B cell (primary cell): Measurements from ENCODE around the gene OSBP2. TPM values are rescaled to one million over a fixed set of nuclear protein-coding genes. Genes with fewer than 3 reads are reported as not detected.

Experiments
- ATAC-seq: fragments of 200-7000 bp; cut with Tn5 transposase; one replicate; pipeline ENCODE4 v1.10.0; 2021; ENCODE audit warnings: low read depth, mild to moderate bottlenecking, moderate number of reproducible peaks, moderate library complexity
- CTCF ChIA-PET: fragments of 350-600 bp; sonication (Branson Sonifier 250); formaldehyde crosslinking; loops from one replicate; lab custom pipeline; 2021; ENCODE audit warnings: antibody characterized with exemption, inconsistent platforms; lab: Charles Lee
- POLR2A ChIA-PET: fragments of 350-600 bp; sonication (Branson Sonifier 250); formaldehyde crosslinking; loops from one replicate; lab custom pipeline; 2021; ENCODE audit warnings: antibody characterized with exemption; lab: Charles Lee
- DNase-seq: peaks from one replicate; pipeline ENCODE4 v3.0.0; 2013
- H2AFZ ChIP-seq: 2 replicates; pipeline ENCODE4 v1.6.1; 2012; ENCODE audit warnings: mild to moderate bottlenecking, low read depth, low read length; ENCODE audit not compliant: insufficient read depth, poor library complexity, severe bottlenecking
- H3K27ac ChIP-seq, 2 donors: 1 replicate in 1 of 2; 2 replicates in 1 of 2; pipeline ENCODE4 v1.5.1; 2012 to 2013; ENCODE audit warnings: low read length in 2 of 2, mild to moderate bottlenecking in 2 of 2, moderate library complexity in 1 of 2
- H3K27me3 ChIP-seq, 4 experiments: fragments of 200-600 bp in 1 of 4; sonication (generic) in 1 of 4; replicated peaks in 1 of 4; 1 replicate in 2 of 4; 2 replicates in 2 of 4; pipeline versions ENCODE4 v1.6.1 to v1.7.0; 2013 to 2016; ENCODE audit warnings: low read length in 3 of 4, mild to moderate bottlenecking in 2 of 4, mixed read lengths in 1 of 4, moderate library complexity in 1 of 4; ENCODE audit not compliant: insufficient read depth in 4 of 4, control insufficient read depth in 3 of 4; ENCODE audit errors: control extremely low read depth in 1 of 4
- H3K36me3 ChIP-seq, 2 experiments: replicated peaks in 1 of 2; 1 replicate in 1 of 2; 2 replicates in 1 of 2; pipeline versions ENCODE4 v1.6.1 to v1.7.1; 2013; ENCODE audit warnings: low read length in 1 of 2; ENCODE audit not compliant: insufficient read depth in 2 of 2, control insufficient read depth in 1 of 2; ENCODE audit errors: control extremely low read depth in 1 of 2, extremely low read depth in 1 of 2
- H3K4me1 ChIP-seq, 2 donors: fragments of 200-600 bp in 1 of 2; sonication (generic) in 1 of 2; 1 replicate in 1 of 2; 2 replicates in 1 of 2; pipeline versions ENCODE4 v1.5.1 to v1.6.1; 2013 to 2017; ENCODE audit warnings: low read length in 2 of 2; ENCODE audit not compliant: control insufficient read depth in 2 of 2, insufficient read depth in 2 of 2
- H3K4me2 ChIP-seq: replicated peaks from 2 replicates; pipeline ENCODE3; 2012; ENCODE audit warnings: mild to moderate bottlenecking, low read depth, low read length; ENCODE audit not compliant: poor library complexity, severe bottlenecking
- H3K4me3 ChIP-seq, 5 experiments: fragments of 200-600 bp in 1 of 5; sonication (generic) in 1 of 5; 1 replicate in 3 of 5; 2 replicates in 2 of 5; pipeline versions ENCODE4 v1.5.1 to v1.7.0; 2011 to 2016; ENCODE audit warnings: low read length in 4 of 5, mild to moderate bottlenecking in 4 of 5, low read depth in 2 of 5, control low read depth in 1 of 5, moderate library complexity in 1 of 5; ENCODE audit not compliant: insufficient read depth in 1 of 5; ENCODE audit errors: control extremely low read depth in 1 of 5, extremely low read depth in 1 of 5
- H3K79me2 ChIP-seq: fragments of 200-600 bp; sonication (generic); one replicate; pipeline ENCODE4 v1.6.0; 2016; ENCODE audit warnings: low read length; ENCODE audit not compliant: control insufficient read depth, insufficient read depth
- H3K9ac ChIP-seq: fragments of 200-600 bp; sonication (generic); 2 replicates; pipeline ENCODE4 v1.6.1; 2017; ENCODE audit warnings: mild to moderate bottlenecking, low read length, moderate library complexity
- H3K9me3 ChIP-seq, 3 donors: one replicate each; pipeline versions ENCODE4 v1.6.1 to v1.7.1; 2013; ENCODE audit warnings: low read length in 2 of 3; ENCODE audit not compliant: control insufficient read depth in 2 of 3, insufficient read depth in 1 of 3; ENCODE audit errors: control extremely low read depth in 1 of 3
- H4K20me1 ChIP-seq: 2 replicates; pipeline ENCODE4 v1.6.0; 2012; ENCODE audit warnings: mild to moderate bottlenecking, low read length; ENCODE audit not compliant: insufficient read depth, control insufficient read depth, poor library complexity, severe bottlenecking
- H3K27ac Mint-ChIP-seq: one replicate; pipeline ENCODE4 v1.8.0; 2021; ENCODE audit warnings: mixed read lengths
- H3K27me3 Mint-ChIP-seq: one replicate; pipeline ENCODE4 v1.8.0; 2021; ENCODE audit warnings: mixed read lengths
- H3K4me1 Mint-ChIP-seq: one replicate; pipeline ENCODE4 v1.8.0; 2021; ENCODE audit warnings: mixed read lengths
- H3K4me3 Mint-ChIP-seq: one replicate; pipeline ENCODE4 v1.8.0; 2021; ENCODE audit warnings: mixed read lengths
- H3K9me3 Mint-ChIP-seq: one replicate; pipeline ENCODE4 v1.8.0; 2022; ENCODE audit warnings: mixed read lengths; ENCODE audit not compliant: insufficient read depth
- CTCF ChIP-seq: fragments of 200-600 bp; IDR thresholded peaks from one replicate; pipeline ENCODE4 v1.8.0; 2022; ENCODE audit warnings: antibody characterized with exemption, mild to moderate bottlenecking
- EZH2 ChIP-seq: IDR thresholded peaks from 2 replicates; pipeline ENCODE4 v1.6.1; 2012; ENCODE audit warnings: borderline replicate concordance, low read depth, mild to moderate bottlenecking, moderate library complexity, low read length; ENCODE audit not compliant: insufficient read depth, poor library complexity, severe bottlenecking
- WGBS: methylation state at CpG from one replicate; pipeline ENCODE4 v1.1.5; 2013; ENCODE audit warnings: missing lambda C conversion rate; ENCODE audit not compliant: insufficient coverage; 5-methylcytosine and 5-hydroxymethylcytosine counted together
- intact Hi-C: fragments of 100-400 bp; cut with micrococcal nuclease; formaldehyde crosslinking; loops from one replicate; pipeline ENCODE4 v1.10.0; 2022
- polyA plus RNA-seq: library from polyadenylated mRNA; depleted of rRNA; stranded (reverse); fragments of >200 nt; gene quantifications from 2 replicates; pipeline ENCODE4 v1.2.3, GENCODE V29; 2012
- total RNA-seq, 2 donors: library from RNA; stranded (reverse); fragments of 120-200 nt in 1 of 2; gene quantifications; 1 replicate in 1 of 2; 2 replicates in 1 of 2; pipeline versions ENCODE4 v1.2.3 to v1.2.4, GENCODE V29; 2013 to 2022

OSBP2 gene
- total and polyA plus RNA-seq, 2 donors (not counting 1 experiment from before 2014, with no cell fraction given) = 0.10 to 1.0 TPM

- intact Hi-C loops = no loop called here
- no peak overlapping the region for H3K4me3 ChIP-seq
- CTCF ChIA-PET = no interaction called here
These were observed 109.0 kb downstream of the OSBP2 start for GRCh38 chr22:30803679-30804078.

GRCh38 chr22:30804626-30805025 is 110.0 kb downstream of the OSBP2 start:
- Histone ChIP-seq H4K20me1 (no peaks in the 10 kb centered on the region), H3K4me1 (no peaks in the 10 kb centered on the region), H3K36me3 (no peaks in the 10 kb centered on the region), H3K79me2 (no peaks in the 10 kb centered on the region), H2AFZ (no peak overlapping the region), H3K27me3 (peaks cover 0 to 43% (median 13%) of the 10 kb centered on the region in 4 experiments), H3K4me3 (no peak overlapping the region), H3K4me2 (no peak overlapping the region), H3K9ac (no peak overlapping the region), H3K27ac (no peak overlapping the region), H3K9me3 (peaks cover 0 to 20% (median 0%) of the 10 kb centered on the region in 3 donors)
- DNase-seq (no peak), ATAC-seq (no peak)
- Mint-ChIP-seq H3K27ac (no peak overlapping the region), H3K27me3 (peaks cover 59% of the 10 kb centered on the region), H3K9me3 (no peaks in the 10 kb centered on the region), H3K4me3 (no peak overlapping the region), H3K4me1 (peaks cover 2% of the 10 kb centered on the region)
- POLR2A ChIA-PET = no interaction called here
- intact Hi-C loops = no loop called here
- WGBS = 67% methylated on average over 1 of the region's 5 CpGs
- TF ChIP-seq EZH2 (no peak), CTCF (no peak)
- CTCF ChIA-PET = no interaction called here

More at GRCh38 chr22:30803679-30804078, 109.0 kb downstream of the OSBP2 start:
- 100% methylated on average over 2 of the region's 5 CpGs for WGBS
- H4K20me1 ChIP-seq = no peaks in the 10 kb centered on the region
- peaks cover 2% of the 10 kb centered on the region for H3K4me1 Mint-ChIP-seq
- ATAC-seq (no peak), DNase-seq (no peak)
- H3K27ac ChIP-seq = no peak overlapping the region
- no peak overlapping the region for H3K9ac ChIP-seq
- H3K36me3 ChIP-seq = no peaks in the 10 kb centered on the region
- H3K4me1 ChIP-seq = no peaks in the 10 kb centered on the region
- no peak overlapping the region for H2AFZ ChIP-seq
- H3K9me3 Mint-ChIP-seq = no peaks in the 10 kb centered on the region
- no peaks in the 10 kb centered on the region for H3K79me2 ChIP-seq
- no peak overlapping the region for H3K4me2 ChIP-seq
- H3K27ac Mint-ChIP-seq = no peak overlapping the region
- H3K4me3 Mint-ChIP-seq = no peak overlapping the region
- no peak for TF ChIP-seq EZH2
- TF ChIP-seq CTCF = no peak
- H3K27me3 Mint-ChIP-seq = peaks cover 61% of the 10 kb centered on the region
- H3K9me3 ChIP-seq = peaks cover 0 to 24% (median 0%) of the 10 kb centered on the region in 3 donors
- POLR2A ChIA-PET = no interaction called here
- H3K27me3 ChIP-seq = peaks cover 0 to 43% (median 13%) of the 10 kb centered on the region in 4 experiments
